HG02981 (cell line): ENCODE results near the gene FGFR4.
A peak's percentile ranks its signal among the peaks of the same experiment; 100 is the strongest.
"Not testable (repeated sequence)": the region's sequence is repeated elsewhere in the genome, so short reads cannot be mapped to it uniquely, and the experiment has no call there.

Experiments used
- ATAC-seq: cut with Tn5 transposase; IDR thresholded peaks from one replicate; pipeline ENCODE4 v1.9.1; 2021; ENCODE audit warnings: mild to moderate bottlenecking, moderate library complexity; ENCODE audit not compliant: unreplicated experiment

The FGFR4 gene

GRCh38 chr5:177086654-177087397 lies at the start of gene FGFR4:
TSS of gene FGFR4 (plus strand) at chr5:177086915. CDS start at chr5:177089603, 2,688 bp downstream.
- ATAC-seq: peak; percentile 61

- ATAC-seq: no peak
Measured at GRCh38 chr5:177036921-177037320, 49.8 kb upstream of the FGFR4 start.

- ATAC-seq: no peak
Measured at GRCh38 chr5:177040814-177041420, 45.8 kb upstream of the FGFR4 start.

GRCh38 chr5:177041936-177042335 lies 44.8 kb upstream of the FGFR4 start:
- no peak for ATAC-seq

- ATAC-seq: no peak
Measured at GRCh38 chr5:177043114-177043513, 43.6 kb upstream of the FGFR4 start.

- ATAC-seq: no peak
Measured at GRCh38 chr5:177043958-177044357, 42.8 kb upstream of the FGFR4 start.

GRCh38 chr5:177044641-177045040 lies 42.1 kb upstream of the FGFR4 start:
- ATAC-seq: no peak

- no peak for ATAC-seq
Measured at GRCh38 chr5:177045631-177046030, 41.1 kb upstream of the FGFR4 start.

GRCh38 chr5:177048531-177048930 lies 38.2 kb upstream of the FGFR4 start:
- not testable (repeated sequence) for ATAC-seq

- no peak for ATAC-seq
Measured at GRCh38 chr5:177049285-177049684, 37.4 kb upstream of the FGFR4 start.

- ATAC-seq: no peak
Measured at GRCh38 chr5:177064500-177065277, 22.0 kb upstream of the FGFR4 start.

- ATAC-seq: no peak
Measured at GRCh38 chr5:177065491-177065890, 21.2 kb upstream of the FGFR4 start.

GRCh38 chr5:177066224-177066623 lies 20.5 kb upstream of the FGFR4 start:
- ATAC-seq: no peak

GRCh38 chr5:177067503-177067902 lies 19.2 kb upstream of the FGFR4 start:
- ATAC-seq: no peak

- no peak for ATAC-seq
Measured at GRCh38 chr5:177070536-177071191, 16.1 kb upstream of the FGFR4 start.

- ATAC-seq: peak; percentile 50
Measured at GRCh38 chr5:177071666-177072385, 14.9 kb upstream of the FGFR4 start.

GRCh38 chr5:177077335-177077734 lies 9.4 kb upstream of the FGFR4 start:
- ATAC-seq: no peak

- no peak for ATAC-seq
Measured at GRCh38 chr5:177079606-177080005, 7.1 kb upstream of the FGFR4 start.

GRCh38 chr5:177080265-177080664 lies 6.5 kb upstream of the FGFR4 start:
- ATAC-seq: no peak

- no peak for ATAC-seq
Measured at GRCh38 chr5:177081859-177082258, 4.9 kb upstream of the FGFR4 start.

- ATAC-seq: no peak
Measured at GRCh38 chr5:177083357-177083756, 3.4 kb upstream of the FGFR4 start.
